HG03469 (cell line): Measurements from ENCODE around the gene CSTF1.

Experiments used
- ATAC-seq: cut with Tn5 transposase; IDR thresholded peaks from one replicate; pipeline ENCODE4 v1.9.1; 2021; ENCODE audit warnings: mild to moderate bottlenecking, moderate library complexity, moderate number of reproducible peaks; ENCODE audit not compliant: unreplicated experiment

The CSTF1 gene

DNA sequence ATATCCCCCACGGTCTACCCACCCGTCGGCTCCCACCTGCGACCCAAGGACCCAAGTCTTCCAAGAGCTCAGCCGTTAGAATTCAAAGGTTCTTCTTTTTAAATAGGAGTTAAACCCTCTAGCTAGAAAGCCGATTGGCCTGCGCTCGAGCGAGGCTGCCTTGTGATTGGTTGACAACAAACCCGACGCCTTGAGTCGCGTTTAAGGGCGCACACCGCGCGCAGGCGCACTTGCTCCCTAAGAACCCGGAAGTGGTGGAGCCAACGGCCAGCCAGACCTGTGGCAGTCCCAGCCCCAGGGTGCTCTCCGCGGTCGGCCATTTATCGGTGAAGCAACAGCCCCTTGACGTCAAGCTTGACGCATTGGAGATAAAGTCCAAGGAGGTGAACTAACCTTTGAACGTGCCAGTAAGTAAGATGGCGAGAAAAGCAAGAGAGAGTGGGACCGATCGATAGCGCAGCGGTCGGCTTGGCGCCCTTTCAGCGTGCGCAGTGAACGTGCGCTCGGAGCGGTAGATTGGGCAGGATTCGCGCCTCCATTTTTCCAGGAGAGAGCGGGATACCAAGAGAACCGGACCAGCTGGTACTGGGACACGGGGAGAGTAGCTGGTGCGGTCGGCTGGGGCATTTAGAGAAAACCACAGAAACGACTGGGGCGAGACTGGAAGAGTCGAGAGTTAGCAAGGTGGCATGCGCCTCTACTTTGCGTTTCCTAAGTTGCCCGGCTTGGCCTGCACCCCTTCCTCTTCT lies at the start of gene CSTF1, which contains the start of gene AURKA:
Gene CSTF1, plus strand, starts transcription at position 514 of the 749 bp plus-strand sequence. CDS start 2,908 bp downstream, outside the sequence.
Gene AURKA, minus strand, starts transcription at position 84 of the 749 bp plus-strand sequence. CDS start 4,018 bp downstream, outside the sequence.
- ATAC-seq, result peak; percentile 91

DNA sequence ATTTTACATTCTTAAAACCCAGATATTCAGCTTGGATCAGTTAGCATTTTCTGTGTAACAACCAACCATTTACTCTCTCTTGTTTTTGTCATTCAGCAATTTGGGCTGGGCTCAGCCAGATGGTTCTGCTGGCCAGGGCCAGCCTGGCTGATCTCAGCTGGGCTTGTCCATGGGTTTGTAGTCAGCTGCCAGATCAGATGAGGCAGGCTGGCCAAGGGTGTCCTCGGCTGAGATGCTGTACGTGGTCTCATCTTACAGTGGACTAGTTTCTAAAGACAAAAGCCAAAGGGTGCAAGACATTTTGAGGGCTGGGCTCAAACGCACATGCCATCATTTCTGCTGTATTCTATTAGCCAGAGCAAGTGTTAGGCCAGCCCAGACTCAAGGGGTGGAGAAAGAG lies 49.7 kb upstream of the CSTF1 start:
- no peak for ATAC-seq

DNA sequence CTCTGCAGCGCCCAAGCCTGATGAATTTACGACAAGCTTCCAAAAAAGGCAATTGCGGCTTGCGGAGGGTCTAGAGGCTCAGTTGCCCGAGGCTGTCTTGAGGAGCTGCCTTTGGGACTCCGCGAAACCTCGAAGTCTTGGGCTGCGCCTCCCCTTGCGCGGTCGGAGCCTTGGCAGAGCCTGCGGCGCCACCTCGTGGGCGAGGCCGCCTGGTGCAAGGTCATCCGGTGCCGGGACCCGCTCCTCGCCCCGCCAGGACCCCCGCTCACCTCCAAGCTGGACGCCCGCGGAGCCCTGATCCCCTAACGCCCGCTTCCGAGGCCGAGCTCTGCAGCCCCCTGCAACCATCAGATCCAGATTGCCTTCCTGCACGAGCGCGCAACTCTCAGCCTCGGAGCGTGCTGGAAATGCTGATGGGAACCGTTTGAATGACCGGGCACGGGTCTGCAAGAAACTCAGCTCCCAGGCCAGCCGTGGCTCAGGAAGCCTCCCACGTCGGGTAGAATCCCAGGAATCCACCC lies 48.5 kb upstream of the CSTF1 start:
- no peak for ATAC-seq

DNA sequence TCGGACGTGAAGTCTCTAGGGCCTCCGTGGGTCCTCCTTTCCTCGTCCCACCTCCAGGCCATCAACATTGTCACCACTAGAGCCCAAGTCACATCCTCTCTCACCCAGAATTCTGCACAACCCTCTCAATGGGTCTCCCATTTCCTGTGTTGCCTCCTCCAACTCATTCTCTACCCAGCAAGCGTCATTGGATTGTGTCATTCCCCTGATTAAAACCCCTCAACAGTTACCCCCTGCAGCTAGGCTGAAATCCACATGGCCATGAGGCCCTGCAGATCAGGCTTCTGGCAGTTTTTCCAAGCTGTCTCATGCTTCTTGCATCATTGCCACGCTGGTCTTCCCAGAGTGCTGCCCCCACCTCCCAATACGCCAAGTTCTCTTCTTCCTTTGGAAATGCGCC lies 46.5 kb upstream of the CSTF1 start:
- ATAC-seq, result no peak

DNA sequence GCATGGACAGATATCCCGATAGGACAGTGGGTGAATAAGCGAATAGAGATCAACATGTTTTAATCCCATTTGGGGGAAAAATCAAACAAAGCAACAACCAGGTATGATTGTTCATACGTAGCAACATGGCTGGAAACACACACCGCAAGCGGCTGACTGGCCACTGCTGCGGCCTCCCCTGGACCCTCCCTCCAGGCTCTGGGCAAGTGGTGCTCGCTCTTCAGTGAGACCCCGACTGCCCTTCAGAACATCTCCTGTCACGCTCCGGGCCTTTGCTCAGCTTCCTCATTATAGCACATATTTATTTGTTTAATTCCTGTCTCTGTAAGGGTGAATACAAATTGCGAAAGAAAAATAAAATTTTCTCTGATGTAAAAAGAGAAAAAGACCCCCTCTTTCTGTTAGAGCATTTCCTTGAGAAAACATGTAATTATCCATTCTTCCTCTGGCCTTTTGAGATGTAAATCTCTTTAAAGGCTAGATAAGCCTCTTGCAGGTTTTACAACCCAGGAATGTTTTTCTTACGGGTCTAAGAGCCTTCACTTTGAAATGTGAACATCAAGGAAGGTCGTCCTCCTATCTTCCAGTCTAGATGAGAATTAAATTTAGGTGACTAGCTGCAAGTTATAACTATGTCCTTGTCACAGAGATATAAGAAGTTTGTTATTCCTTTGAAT lies 44.7 kb upstream of the CSTF1 start:
- ATAC-seq, result no peak

DNA sequence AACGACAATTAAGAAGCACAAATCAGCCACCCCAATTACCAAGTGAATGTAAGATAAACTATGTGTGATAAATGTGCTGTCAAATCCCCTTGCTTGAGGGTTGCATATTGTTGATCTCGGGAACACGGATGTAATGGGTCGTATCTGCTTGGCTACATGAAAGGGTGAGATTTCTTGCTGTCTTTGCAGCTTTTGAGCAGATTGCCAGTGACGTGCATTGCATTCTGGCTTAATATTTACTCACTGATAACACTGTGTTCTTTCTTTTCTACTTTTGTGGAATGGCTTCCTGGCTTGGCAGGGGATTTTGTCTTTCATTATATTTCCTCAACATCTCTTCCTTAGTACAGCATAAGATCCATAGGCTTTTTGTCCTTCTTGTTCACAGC lies 44.1 kb upstream of the CSTF1 start:
- no peak for ATAC-seq

DNA sequence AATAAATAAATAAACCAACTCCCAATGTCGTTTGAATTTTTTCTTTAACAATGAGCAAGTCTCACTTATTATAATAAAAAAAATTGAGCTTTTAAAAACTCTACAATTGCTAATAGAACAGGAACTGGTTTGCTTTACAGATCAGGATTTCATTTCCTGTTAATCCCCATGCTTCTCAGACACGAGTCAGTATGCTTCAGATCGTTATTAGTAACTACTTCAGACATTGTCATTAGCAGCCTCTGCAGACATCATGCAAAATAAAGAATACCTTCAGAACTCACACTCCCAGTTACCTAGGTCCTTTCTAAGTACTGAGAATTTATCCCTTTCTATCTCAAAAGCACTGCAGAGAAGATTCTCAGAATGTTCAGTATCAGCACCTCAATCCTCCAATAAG lies 43.7 kb upstream of the CSTF1 start:
- ATAC-seq, result no peak

DNA sequence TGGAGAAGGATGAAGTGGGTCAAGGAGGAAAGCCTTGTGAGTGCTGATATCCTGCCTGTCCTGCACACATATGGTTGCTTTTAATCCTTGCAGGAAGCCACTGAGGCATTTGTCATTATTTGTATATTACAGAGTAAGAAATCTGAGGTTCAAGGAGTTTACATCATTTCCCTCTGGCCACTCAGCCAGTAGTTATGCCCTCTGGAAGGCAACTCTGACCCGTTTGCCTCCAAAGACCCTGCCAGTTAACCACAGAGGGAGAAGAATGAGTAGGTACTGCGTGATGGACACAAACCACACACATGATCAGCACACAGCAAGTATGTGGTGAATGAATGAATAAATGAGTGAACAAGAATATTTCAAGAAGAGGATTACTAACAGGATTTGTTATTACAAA lies 41.6 kb upstream of the CSTF1 start:
- ATAC-seq, result no peak

DNA sequence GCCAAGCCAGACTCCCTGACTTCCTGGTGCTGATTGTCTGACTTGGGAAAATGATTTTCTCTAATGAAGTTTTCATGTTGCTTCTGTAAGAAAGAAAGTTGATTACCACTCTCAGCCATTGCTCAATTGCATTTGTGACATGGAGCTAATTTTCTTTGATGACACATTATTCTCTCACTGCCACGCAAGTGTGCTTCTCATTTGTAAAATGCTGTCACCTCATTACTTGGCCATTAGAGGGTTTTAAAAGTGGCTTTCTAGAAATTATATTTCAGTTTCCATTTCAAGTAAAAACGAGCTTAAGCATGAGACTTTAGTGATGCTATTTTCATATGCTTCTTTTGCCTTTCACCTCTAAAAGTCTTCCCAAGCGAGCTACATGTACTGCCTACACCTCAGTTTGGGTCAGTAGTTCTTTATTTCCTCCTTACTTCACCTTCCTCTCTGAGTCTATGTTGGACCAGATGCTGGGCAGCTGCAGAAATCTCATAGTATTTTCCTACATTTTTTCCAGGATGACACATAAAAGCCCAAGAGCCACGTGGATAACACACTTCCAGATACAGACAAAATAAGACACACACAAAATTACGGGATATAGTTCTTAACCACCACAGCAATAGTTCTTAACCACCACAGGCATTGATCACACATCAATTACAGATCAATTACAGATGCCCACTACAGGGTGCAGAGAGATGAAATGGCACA lies 39.9 kb upstream of the CSTF1 start:
- no peak for ATAC-seq

DNA sequence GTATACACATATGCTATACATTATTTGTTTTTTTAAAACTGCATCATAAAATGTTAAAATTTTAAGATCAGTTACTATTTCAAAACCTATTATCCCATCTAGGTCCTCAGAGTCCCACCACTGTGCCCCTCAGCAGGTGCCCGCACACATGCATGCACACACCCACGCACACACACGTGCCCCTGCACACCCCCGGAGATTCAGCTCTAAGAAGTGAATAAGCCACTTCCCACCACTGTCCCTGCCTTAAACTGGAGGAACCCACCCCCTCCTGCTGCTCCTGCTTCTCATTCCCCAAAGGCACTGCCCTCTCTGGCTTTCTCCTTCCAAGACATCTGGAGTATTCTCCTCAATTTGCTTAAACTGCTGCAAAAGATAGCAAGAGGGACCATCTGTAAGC lies 39.1 kb upstream of the CSTF1 start:
- ATAC-seq, result no peak

DNA sequence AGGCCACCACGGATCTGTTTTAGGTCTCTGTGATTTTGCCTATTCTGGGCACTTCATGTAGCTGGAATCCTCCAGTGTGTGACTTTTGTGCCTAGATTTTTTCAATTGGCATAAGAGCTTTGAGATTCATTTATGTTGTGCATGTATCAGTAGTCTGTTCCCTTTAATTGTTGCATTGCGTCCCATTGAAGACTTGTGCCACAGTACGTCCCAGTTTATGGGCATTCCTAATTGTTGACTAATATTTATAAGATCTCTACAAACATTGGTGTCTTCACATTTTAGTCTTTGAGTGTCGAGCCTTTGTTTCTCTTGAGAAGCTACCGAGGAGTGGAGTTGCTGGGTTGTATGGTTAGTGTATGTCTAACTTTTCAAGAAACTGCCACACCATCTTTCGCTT lies 34.4 kb upstream of the CSTF1 start:
- no peak for ATAC-seq

DNA sequence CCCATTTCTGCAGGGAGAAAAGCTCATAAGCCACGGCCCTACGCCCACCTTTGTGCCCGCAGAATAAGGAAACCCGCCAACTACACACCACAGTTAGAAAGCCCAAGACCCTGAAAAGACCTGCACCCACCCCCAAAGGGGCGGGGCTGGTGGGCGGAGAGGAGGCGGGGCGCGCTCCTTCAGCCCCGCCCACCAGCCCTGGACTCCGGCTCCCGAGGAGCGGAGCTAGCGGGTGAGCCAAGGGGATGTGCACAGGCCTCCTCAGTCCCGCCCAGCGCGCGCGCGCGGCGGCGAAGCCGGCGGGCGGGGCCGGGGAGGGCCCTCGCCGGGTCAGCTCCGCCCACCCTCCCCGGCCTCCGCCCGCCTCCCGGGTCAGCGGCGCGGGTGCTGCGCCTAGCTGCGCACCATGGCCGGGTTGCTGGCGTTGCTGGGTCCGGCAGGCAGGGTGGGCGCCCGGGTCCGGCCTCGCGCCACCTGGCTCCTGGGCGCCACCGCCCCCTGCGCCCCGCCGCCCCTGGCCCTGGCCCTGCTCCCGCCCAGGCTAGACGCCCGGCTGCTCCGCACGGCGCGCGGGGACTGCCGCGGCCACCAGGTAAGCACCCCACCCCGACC lies 33.7 kb upstream of the CSTF1 start, which contains the start of gene FAM210B:
Gene FAM210B, plus strand, starts transcription at position 375 of the 612 bp plus-strand sequence. Its CDS starts 32 bp downstream, at position 407.
- peak; percentile 96 for ATAC-seq

DNA sequence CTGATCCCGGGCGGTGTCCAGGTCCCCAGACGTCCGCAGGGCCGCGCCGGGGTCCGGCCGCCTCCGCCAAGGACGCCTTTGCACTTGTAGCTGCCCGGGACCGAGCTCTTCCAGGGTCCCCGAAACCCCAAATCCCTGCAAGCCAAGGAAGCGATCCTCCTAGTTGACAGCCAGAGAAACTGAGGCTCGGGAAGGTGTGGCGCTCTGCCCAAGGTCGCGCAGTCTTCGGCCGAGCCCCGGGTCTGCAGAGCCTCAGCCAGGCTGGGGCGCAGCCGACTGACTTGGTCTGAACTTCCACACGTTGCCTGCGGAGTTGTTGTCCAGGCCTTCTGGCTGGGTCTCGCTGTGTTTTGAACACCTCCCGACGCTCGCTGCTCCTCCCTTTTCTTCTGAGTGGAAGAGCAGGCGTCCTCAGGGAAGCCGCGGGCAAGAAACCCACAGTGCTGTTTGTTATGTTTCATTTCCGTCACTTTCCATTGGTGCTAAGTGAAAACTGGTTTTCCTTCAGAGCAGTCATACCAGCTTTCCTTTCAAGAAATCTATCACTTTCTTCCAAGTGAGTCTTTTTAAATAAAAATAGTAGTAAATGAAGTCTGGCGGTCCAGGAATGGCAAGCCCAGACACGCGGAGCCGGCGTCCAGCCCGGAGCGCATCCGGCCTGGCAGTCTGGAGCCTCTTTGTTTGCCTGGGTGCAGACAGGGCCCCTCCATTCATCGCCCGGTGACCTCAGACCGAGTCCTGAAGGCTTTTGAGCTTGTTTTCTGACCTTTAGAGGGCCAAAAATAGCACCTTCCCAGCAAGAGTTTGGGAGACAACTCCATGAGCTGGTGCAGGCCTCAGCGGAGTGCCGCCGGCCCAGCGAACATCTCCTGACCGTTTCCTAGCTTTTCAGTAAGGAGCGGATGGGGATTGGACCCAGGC lies 33.0 kb upstream of the CSTF1 start:
- no peak for ATAC-seq

DNA sequence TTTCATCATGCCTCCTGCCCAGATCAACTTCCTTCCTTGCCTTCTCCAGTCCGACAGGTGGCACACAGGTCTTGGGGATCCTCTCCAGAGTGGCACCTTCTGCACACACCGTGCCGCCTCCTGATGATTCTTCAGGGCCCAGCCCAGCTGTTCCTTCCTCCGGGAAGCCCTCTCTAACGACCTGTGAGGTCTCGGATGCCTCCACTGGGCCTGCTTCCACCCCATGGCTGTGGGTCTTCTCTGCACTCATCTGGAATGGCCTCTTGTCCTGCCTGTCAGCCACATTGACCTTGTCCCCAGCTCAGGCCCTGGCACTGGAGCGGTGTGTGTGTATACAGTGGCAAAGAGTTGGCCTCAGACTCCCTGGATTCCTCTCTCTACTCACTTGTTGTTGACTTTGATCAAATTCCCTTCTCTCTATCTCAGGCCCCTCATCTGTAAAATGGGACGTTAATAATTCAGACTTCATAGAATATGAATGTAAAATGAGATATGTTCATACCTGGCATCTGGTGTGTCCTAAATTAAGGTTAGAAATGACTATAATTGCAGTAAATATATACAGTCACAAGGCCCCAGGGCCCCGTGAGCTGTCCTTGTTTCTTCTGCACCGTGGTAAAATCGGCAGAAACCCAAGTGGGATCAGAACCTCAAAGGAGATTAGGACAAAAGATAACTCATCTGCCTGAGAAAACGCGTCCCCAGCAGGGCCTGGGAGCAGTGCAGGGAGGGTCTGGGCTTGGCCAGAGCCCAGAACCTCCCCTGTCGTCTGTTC lies 32.1 kb upstream of the CSTF1 start:
- no peak for ATAC-seq

DNA sequence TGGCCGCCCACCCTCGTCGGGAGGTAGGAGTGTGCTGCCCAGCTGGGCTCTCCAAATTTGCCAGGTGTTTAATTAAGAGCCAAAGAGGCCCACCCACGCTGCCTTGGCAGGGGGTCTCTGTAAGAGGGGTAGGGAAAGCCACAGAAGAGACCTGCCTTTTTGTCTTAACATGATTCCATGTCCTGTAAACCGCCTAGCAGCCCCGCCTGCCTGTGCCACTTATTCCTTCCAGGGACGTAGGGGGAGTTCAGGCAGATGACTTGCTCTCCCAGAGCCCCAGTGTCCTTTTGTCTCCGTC lies 31.6 kb upstream of the CSTF1 start:
- ATAC-seq, result no peak

DNA sequence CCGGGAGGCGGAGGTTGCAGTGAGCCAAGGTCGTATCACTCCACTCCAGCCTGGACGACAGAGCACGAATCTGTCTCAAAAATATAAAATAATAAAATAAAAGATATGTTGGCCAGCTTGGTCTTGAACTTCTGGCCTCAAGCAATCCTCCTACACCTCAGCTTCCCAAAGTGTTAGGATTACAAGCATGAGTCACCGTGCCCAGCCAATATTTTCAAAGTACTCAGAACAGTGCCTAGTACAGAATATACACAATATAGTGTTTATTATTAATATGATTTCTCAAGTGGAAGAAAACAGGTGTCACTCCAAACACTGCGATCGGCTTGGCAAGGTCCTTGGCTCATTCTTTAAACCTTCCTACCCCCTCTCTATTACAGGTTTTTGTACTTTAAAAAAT lies 30.5 kb upstream of the CSTF1 start:
- no peak for ATAC-seq

DNA sequence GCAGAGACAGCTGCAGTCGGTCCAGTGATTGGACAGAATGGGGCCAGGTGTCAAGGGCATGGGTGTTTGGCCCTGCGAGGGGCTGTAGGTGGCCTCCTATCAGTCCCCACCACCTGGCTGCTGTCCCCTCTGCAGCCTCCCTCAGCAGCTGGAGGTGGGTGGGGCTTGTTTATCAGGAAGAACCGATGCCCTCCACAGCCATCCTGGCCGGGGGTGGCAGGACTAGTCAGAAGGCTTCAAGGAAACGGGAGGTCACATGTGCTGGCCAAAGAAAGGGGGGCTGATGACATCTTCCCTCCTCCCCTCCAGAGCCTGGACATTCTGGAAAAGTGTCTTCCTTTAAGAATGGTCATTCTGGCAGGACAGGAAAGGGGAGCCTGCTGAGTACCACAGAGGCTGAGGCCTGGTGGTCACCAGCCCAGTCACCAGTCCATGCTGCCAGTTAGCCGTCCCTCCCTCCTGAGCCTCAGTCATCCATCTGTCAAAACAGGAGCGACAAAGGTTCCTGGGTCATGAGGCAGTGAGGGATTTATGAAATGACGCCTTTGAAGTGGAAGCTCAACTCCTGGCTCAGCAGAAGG lies 29.5 kb upstream of the CSTF1 start:
- ATAC-seq, result no peak

DNA sequence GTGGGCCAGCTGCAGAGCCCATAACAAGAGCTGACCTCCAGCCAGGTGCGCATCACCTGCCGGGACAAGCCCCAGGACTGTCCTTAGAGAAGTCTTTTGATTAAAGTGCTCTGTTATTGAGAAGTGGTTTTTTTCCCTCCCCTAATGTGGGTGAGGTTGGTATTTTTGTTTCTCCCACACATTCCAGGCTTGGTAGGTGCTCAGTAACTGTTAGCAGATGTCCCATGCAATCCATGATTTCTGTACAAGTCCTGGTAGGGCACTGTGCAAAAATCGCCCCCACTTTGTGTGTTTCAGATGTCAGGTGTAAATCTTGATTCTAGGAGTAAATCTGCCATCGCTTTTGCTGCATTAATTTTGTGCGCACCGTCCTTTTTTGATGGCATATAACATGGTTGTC lies 29.0 kb upstream of the CSTF1 start:
- ATAC-seq, result no peak
